DND-41 (cell line): ENCODE measurements around the gene CLNK.

ENCODE experiments used
- CTCF ChIP-seq: IDR thresholded peaks from 2 replicates; pipeline ENCODE4 v1.5.1; 2012; ENCODE audit warnings: borderline replicate concordance, low read length, moderate library complexity, mild to moderate bottlenecking; ENCODE audit not compliant: poor library complexity, severe bottlenecking; ENCODE audit errors: extremely low read depth
- EZH2 ChIP-seq: IDR thresholded peaks from 3 replicates; pipeline ENCODE4 v1.6.1; 2012; ENCODE audit warnings: borderline replicate concordance, low read depth, mild to moderate bottlenecking, moderate library complexity, low read length, inconsistent platforms; ENCODE audit not compliant: severe bottlenecking

GRCh38 chr4:10607206-10607605 lies 77.4 kb downstream of the CLNK start:
- TF ChIP-seq CTCF = no peak
- TF ChIP-seq EZH2 = no peak
